GM21717 (cell line): ENCODE measurements around the gene KRT9.
"Not testable (repeated sequence)": the region's sequence is repeated elsewhere in the genome, so short reads cannot be mapped to it uniquely, and the experiment has no call there.

ENCODE experiments used
- ATAC-seq: cut with Tn5 transposase; IDR thresholded peaks from one replicate; pipeline ENCODE4 v1.9.1; 2021; ENCODE audit warnings: mild to moderate bottlenecking, moderate library complexity; ENCODE audit not compliant: unreplicated experiment

The KRT9 gene

GRCh38 chr17:41547921-41548843, 23.7 kb downstream of the KRT9 start:
- ATAC-seq, result no peak

GRCh38 chr17:41547378-41547841, 24.4 kb downstream of the KRT9 start:
- ATAC-seq, result no peak

- ATAC-seq, result no peak
Measured at GRCh38 chr17:41546819-41547218, 25.0 kb downstream of the KRT9 start.

GRCh38 chr17:41545829-41546410, 25.9 kb downstream of the KRT9 start:
- no peak for ATAC-seq

- no peak for ATAC-seq
Measured at GRCh38 chr17:41544935-41545334, 26.9 kb downstream of the KRT9 start.

- no peak for ATAC-seq
Measured at GRCh38 chr17:41544491-41544892, 27.4 kb downstream of the KRT9 start.

- not testable (repeated sequence) for ATAC-seq
Measured at GRCh38 chr17:41542786-41543185, 29.1 kb downstream of the KRT9 start.

GRCh38 chr17:41542357-41542756, 29.5 kb downstream of the KRT9 start:
- ATAC-seq, result no peak

GRCh38 chr17:41540921-41541625, 30.8 kb downstream of the KRT9 start:
- ATAC-seq, result no peak

GRCh38 chr17:41539979-41540701, 31.7 kb downstream of the KRT9 start:
- ATAC-seq, result no peak

- no peak for ATAC-seq
Measured at GRCh38 chr17:41539071-41539492, 32.8 kb downstream of the KRT9 start.

- no peak for ATAC-seq
Measured at GRCh38 chr17:41538565-41538991, 33.3 kb downstream of the KRT9 start.

- no peak for ATAC-seq
Measured at GRCh38 chr17:41537990-41538389, 33.9 kb downstream of the KRT9 start.

GRCh38 chr17:41537614-41537954, 34.3 kb downstream of the KRT9 start:
- no peak for ATAC-seq

- ATAC-seq, result no peak
Measured at GRCh38 chr17:41536741-41537613, 34.9 kb downstream of the KRT9 start.

- ATAC-seq, result no peak
Measured at GRCh38 chr17:41535764-41536481, 35.9 kb downstream of the KRT9 start.

GRCh38 chr17:41534899-41535546, 36.8 kb downstream of the KRT9 start:
- no peak for ATAC-seq

- no peak for ATAC-seq
Measured at GRCh38 chr17:41533613-41534012, 38.2 kb downstream of the KRT9 start.
